GM12878 (cell line): ENCODE measurements around the gene RHBDD3.

ENCODE experiments used
- BACH1 ChIP-seq: fragments of 450-650 bp; IDR thresholded peaks from 2 replicates; pipeline ENCODE4 v1.6.1; 2017; ENCODE audit warnings: mild to moderate bottlenecking, borderline replicate concordance
- CEBPB ChIP-seq, 2 experiments: fragments of 150-350 bp in 1 of 2; IDR thresholded peaks; 2 replicates each; pipeline ENCODE4 v1.6.1; 2012 to 2014; ENCODE audit warnings: low read depth in 2 of 2, low read length in 2 of 2, borderline replicate concordance in 1 of 2, inconsistent platforms in 1 of 2
- EP300 ChIP-seq, 2 experiments: fragments of 150-350 bp in 1 of 2; IDR thresholded peaks; 2 replicates each; pipeline ENCODE4 v1.6.1; 2011 to 2012; ENCODE audit warnings: low read depth in 2 of 2, low read length in 2 of 2, borderline replicate concordance in 1 of 2, improper control_type of control experiment in 1 of 2, inconsistent platforms in 1 of 2; ENCODE audit not compliant: control insufficient read depth in 1 of 2
- GABPA ChIP-seq: IDR thresholded peaks from 2 replicates; pipeline ENCODE4 v1.6.1; 2014; ENCODE audit warnings: antibody characterized with exemption, low read depth, mild to moderate bottlenecking, inconsistent platforms
- MTA3 ChIP-seq: IDR thresholded peaks from 2 replicates; pipeline ENCODE4 v1.6.1; 2012; ENCODE audit warnings: low read length, inconsistent platforms, borderline replicate concordance
- MYC ChIP-seq: IDR thresholded peaks from 2 replicates; pipeline ENCODE4 v1.6.1; 2011; ENCODE audit warnings: mild to moderate bottlenecking, low read length, moderate library complexity, inconsistent platforms; ENCODE audit not compliant: insufficient read depth, insufficient replicate concordance, insufficient read length, severe bottlenecking
- POLR2A ChIP-seq: IDR thresholded peaks from 2 replicates; pipeline ENCODE4 v1.6.1; 2011; ENCODE audit warnings: low read depth, mild to moderate bottlenecking, low read length
- RELA ChIP-seq: fragments of 450-650 bp; IDR thresholded peaks from 2 replicates; pipeline ENCODE4 v1.8.0; 2014; ENCODE audit warnings: borderline replicate concordance; ENCODE audit not compliant: partially characterized antibody
- RFX5 ChIP-seq: IDR thresholded peaks from 2 replicates; pipeline ENCODE4 v1.6.1; 2011; ENCODE audit warnings: low read depth, low read length, improper control_type of control experiment
- ZNF274 ChIP-seq: IDR thresholded peaks from one replicate; pipeline ENCODE4 v1.8.0; 2011; ENCODE audit not compliant: insufficient read length, insufficient read depth
- TF ChIP-seq, protein P1 (sequence below): IDR thresholded peaks from 2 replicates; pipeline ENCODE4 v1.6.1; 2012; ENCODE audit warnings: low read depth, low read length, improper control_type of control experiment
- TF ChIP-seq, protein P2 (sequence below): fragments of 450-650 bp; IDR thresholded peaks from 2 replicates; pipeline ENCODE4 v1.6.1; 2017; ENCODE audit warnings: mild to moderate bottlenecking

DNA sequence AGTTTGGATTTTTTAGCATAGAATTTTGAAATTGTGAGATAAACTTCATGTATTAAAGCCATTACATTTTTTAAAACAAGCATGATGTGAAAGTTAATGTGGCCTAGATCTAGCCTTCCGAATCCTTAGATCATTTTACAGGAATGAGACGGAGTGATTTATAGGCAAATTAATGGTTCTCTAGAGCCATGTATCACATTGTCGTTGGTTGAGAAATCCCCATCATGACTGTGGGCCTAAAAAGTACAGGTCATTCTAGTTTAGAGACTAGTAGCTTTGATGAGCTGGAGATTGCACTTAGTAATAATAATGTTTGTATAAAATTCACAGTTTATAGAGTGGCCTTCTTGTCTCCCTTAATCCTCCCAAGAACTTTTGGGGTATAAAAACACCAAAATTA is 7.4 kb upstream of the RHBDD3 start:
- TF ChIP-seq POLR2A (no peak), EP300 (IDR thresholded peaks at IDR 0.05; ENCODE audit: borderline replicate concordance in 1 of 2, control insufficient read depth in 1 of 2, low read depth in 2 of 2, low read length in 2 of 2) (no peak), MYC (no peak), MTA3 (no peak), ZNF274 (no peak), RFX5 (no peak), BACH1 (no peak), GABPA (no peak), RELA (no peak), CEBPB (IDR thresholded peaks at IDR 0.05; ENCODE audit: borderline replicate concordance in 1 of 2, low read depth in 2 of 2, low read length in 2 of 2) (no peak)
- TF ChIP-seq, protein P1, sequence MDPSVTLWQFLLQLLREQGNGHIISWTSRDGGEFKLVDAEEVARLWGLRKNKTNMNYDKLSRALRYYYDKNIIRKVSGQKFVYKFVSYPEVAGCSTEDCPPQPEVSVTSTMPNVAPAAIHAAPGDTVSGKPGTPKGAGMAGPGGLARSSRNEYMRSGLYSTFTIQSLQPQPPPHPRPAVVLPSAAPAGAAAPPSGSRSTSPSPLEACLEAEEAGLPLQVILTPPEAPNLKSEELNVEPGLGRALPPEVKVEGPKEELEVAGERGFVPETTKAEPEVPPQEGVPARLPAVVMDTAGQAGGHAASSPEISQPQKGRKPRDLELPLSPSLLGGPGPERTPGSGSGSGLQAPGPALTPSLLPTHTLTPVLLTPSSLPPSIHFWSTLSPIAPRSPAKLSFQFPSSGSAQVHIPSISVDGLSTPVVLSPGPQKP, result no peak
- TF ChIP-seq, protein P2, sequence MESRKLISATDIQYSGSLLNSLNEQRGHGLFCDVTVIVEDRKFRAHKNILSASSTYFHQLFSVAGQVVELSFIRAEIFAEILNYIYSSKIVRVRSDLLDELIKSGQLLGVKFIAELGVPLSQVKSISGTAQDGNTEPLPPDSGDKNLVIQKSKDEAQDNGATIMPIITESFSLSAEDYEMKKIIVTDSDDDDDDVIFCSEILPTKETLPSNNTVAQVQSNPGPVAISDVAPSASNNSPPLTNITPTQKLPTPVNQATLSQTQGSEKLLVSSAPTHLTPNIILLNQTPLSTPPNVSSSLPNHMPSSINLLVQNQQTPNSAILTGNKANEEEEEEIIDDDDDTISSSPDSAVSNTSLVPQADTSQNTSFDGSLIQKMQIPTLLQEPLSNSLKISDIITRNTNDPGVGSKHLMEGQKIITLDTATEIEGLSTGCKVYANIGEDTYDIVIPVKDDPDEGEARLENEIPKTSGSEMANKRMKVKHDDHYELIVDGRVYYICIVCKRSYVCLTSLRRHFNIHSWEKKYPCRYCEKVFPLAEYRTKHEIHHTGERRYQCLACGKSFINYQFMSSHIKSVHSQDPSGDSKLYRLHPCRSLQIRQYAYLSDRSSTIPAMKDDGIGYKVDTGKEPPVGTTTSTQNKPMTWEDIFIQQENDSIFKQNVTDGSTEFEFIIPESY, result no peak
